Stimulated activated CD8-positive, alpha-beta memory T cell treated with anti-CD3 and anti-CD28 coated beads, Interleukin-15, amount 100 ng/mL, for 1 hour (primary cell): Measurements from ENCODE around the gene FPR2.
"Not testable (repeated sequence)": the region's sequence is repeated elsewhere in the genome, so short reads cannot be mapped to it uniquely, and the experiment has no call there.

ENCODE experiments used
- DNase-seq: peaks from one replicate; pipeline ENCODE4 v3.0.0-alpha.2; 2020; ENCODE audit warnings: low read depth

Gene FPR2

GRCh38 chr19:51784109-51784785, 23.3 kb downstream of the FPR2 start:
- DNase-seq: no peak

- DNase-seq: no peak
Observed at GRCh38 chr19:51784922-51785690, 24.1 kb downstream of the FPR2 start.

DNA sequence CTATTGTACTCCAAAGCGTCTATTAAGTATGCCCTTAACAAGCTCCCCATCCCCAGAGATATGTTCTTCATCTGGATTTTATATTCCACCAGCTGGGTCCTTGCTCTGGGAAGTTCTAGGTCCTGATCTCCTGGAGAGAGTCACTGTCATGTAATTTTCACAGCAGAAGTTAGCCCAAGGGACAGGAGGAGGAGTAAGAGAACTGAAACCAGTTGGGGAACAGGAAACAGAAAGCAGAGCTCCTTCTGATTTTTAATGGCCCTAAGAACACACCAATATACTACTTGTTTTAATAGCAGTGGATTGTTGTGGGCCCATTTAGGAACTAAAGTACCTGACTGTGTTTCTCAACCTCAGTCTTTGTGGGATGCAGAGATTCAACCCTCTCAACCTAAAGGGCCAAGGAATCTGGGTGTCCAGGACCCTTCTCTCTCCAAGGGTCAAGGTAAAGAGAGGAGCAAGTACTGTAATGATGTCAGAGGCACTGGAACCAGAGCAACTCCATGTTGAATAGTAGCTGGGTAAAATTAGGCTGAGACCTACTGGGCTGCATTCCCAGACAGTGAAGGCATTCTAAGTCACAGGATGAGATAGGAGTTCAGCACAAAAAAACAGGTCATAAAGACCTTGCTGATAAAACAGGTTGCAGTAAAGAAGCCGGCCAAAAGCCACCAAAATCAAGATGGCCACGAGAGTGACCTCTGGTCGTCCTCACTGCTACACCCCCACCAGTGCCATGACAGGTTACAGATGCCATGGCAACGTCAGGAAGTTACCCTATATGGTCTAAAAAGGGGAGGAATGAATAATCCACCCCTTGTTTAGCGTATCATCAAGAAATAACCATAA, 25.9 kb downstream of the FPR2 start:
- DNase-seq: no peak

DNA sequence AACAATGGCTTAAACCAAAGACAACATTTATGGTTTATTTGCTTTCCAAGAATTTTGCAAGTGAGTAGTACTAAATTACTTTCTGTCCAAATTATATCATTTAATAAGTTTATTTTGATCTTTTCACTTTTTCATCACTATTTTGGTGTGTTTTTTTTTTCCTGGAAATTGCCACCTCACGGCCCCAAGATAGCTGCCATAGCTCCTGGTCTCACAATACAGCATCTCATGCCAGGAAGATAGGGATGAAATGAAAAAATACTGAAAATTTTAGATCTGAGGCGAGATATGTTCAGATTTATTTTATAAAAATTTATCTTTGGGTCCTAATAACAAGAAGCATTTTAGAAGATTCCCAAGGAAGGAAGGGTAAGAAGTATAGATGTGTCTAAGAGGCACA, 27.0 kb downstream of the FPR2 start:
- DNase-seq: no peak

GRCh38 chr19:51789061-51789795, 28.2 kb downstream of the FPR2 start:
- DNase-seq: no peak

- no peak for DNase-seq
Observed at GRCh38 chr19:51792932-51793331, 32.0 kb downstream of the FPR2 start.

DNA sequence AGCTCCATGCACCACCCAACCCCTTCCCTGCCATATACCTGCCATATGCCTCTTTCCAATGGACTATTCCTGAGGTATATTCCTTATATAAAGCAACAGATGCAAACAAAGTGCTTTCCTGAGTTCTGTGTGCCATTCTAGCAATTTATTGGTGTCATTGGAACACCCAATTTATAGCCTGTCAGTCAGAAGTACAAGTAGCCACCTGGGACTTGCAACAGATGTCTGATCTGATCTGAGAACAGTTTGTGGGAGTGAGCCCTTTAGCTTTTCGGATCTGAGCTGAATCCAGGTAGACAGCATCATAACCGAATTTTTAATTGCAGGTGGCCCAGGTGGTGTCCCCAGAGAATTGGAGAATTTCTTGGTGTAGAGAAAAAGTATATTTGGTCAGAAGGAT, 33.0 kb downstream of the FPR2 start:
- DNase-seq: no peak

- no peak for DNase-seq
Observed at GRCh38 chr19:51794885-51795490, 34.0 kb downstream of the FPR2 start, which contains the start of gene FPR3. Gene FPR3, plus strand, starts transcription at chr19:51795157. Its CDS starts 28,592 bp downstream, at chr19:51823749.

GRCh38 chr19:51796195-51796679, 35.3 kb downstream of the FPR2 start:
- DNase-seq: no peak

DNA sequence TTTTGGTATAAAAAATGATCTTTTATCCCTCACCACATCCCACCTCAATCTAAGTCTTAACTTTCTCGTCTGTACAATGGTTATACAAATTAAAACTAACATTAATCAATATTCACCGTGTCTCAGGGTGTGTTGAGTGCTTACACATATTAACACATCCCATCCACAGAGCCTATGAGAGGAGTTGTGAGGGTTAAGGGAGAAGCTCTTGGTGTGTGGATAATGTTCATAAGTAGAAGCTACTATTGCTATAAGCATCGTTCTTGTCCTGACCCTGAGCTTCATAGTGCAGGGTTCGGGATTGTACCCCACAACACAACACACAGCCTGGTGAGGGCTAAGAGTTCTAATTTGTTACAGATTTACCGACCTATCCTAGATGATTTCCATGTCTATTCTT, 36.5 kb downstream of the FPR2 start:
- DNase-seq: no peak

- no peak for DNase-seq
Observed at GRCh38 chr19:51798062-51798461, 37.1 kb downstream of the FPR2 start.

DNA sequence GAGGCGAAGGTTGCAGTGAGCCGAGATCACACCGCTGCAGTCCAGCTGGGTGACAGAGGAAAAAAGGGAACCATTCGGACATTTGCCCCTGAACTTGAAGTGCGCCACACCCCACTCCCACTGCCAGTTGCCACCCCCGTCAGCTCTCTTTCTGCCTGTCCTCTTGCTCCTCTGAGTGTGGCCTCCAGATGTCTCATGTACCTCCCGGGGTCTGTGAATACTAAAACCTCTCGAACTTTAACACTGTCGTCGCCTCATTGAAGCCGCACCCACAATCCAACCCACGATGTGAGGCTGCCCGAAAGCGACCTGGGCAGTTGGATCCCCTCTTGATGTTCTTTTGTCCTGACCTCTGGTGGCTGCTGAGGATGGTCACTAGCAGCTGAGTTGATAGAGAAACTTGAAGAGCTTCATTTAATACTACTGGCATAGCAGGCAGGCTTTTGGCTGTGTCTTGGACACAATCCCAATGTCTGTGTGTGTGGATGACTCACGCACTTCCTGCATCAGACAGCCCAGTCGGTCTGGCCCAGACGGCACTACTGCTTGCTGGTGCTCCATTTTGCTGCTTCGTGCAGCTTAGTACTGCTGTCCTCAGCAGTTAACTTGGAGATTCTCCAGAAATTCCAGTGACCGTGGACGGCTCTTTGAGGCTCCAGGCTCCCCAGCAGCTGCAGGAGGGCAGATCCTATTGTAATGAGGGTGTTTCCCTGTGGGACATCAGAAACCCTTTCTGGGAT, 38.2 kb downstream of the FPR2 start:
- DNase-seq: no peak

DNA sequence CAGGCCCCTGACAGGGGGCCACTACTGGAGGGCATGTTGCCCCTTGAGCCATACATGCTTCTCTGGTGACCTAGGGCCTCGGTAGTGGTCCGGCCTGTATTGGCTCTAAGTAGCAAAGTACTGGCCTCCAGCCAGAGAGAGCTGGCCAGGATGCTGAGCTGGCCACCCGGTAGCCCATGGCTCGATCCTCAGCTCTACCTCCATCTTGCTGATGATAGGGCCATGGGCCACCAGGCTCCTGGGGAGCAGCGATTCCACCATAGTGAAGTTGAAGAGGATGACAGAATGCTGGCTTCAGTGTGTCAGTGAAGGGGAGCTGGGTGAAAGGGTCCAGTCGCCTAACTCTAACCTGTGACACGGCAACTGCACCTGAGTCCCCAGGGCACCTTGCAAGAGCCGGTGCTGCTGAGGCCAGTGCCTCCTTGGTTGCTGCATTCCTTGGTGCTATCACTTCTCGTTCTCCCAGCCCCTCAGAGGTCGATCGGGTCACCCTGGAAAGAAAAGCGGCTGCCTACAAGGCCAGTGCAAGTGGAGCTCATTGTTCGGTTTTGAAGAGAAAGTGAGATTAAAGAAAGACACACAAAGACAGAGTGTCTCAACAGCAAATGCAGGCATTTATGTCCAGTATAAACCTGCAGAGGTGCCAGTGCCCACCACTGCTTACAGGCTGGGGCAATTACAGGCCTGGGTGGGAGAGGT, 38.9 kb downstream of the FPR2 start:
- DNase-seq: no peak

GRCh38 chr19:51800473-51801244, 39.7 kb downstream of the FPR2 start:
- DNase-seq: no peak

- no peak for DNase-seq
Observed at GRCh38 chr19:51802775-51803174, 41.8 kb downstream of the FPR2 start.

- DNase-seq: no peak
Observed at GRCh38 chr19:51803519-51803918, 42.5 kb downstream of the FPR2 start.

GRCh38 chr19:51803967-51804366, 43.0 kb downstream of the FPR2 start:
- DNase-seq: no peak

- not testable (repeated sequence) for DNase-seq
Observed at GRCh38 chr19:51804789-51805188, 43.8 kb downstream of the FPR2 start.

GRCh38 chr19:51805396-51805795, 44.4 kb downstream of the FPR2 start:
- not testable (repeated sequence) for DNase-seq
